ENCODE data around the gene HAGH. TPM values are rescaled to one million over a fixed set of nuclear protein-coding genes. Genes with fewer than 3 reads are reported as not detected.
"Not testable (repeated sequence)": the region's sequence is repeated elsewhere in the genome, so short reads cannot be mapped to it uniquely, and the experiment has no call there.

The HAGH gene
- total RNA-seq, 2 donors from 2014 or later: 39.5 to 47.5 TPM

- Mint-ChIP-seq H3K9me3 (no peaks in the 10 kb centered on the region), H3K4me1 (ENCODE audit: low read depth in 2 of 2) (peaks cover 0 to 5% of the 10 kb centered on the region in 2 donors), H3K27me3 (no peaks in the 10 kb centered on the region), H3K27ac (no peak overlapping the region), H3K36me3 (no peaks in the 10 kb centered on the region), H3K4me3 (no peak overlapping the region)
- no peak for ATAC-seq
- no peak for DNase-seq (ENCODE audit: low spot score)
Measured at GRCh38 chr16:1810536-1810935, 16.1 kb downstream of the HAGH start.

DNA sequence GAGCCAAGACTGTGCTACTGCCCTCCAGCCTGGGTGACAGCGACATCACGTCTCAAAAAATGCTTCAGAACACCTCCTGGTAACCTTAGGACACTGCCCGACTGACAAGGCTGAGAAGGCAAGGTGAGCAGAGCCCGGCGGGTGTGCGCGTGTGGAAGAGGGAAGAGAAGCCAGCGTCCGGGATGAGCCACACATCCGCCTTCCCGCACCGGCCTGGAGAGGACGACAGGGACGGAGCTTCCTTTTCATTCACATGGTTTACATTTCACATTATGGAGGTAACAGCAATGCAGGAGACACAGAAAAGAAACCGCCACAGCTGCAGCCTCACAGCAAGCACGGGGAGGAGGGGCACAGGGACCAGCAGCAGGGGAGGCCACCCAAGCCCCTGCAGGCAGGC, 16.5 kb downstream of the HAGH start:
- H3K27me3 Mint-ChIP-seq: no peaks in the 10 kb centered on the region
- H3K4me1 Mint-ChIP-seq (ENCODE audit: low read depth in 2 of 2): peaks cover 0 to 5% of the 10 kb centered on the region in 2 donors
- no peak overlapping the region for H3K4me3 Mint-ChIP-seq
- H3K27ac Mint-ChIP-seq: no peak overlapping the region
- no peak for ATAC-seq
- no peaks in the 10 kb centered on the region for H3K36me3 Mint-ChIP-seq
- H3K9me3 Mint-ChIP-seq: no peaks in the 10 kb centered on the region
- DNase-seq (ENCODE audit: low spot score): peak; percentile 44

DNA sequence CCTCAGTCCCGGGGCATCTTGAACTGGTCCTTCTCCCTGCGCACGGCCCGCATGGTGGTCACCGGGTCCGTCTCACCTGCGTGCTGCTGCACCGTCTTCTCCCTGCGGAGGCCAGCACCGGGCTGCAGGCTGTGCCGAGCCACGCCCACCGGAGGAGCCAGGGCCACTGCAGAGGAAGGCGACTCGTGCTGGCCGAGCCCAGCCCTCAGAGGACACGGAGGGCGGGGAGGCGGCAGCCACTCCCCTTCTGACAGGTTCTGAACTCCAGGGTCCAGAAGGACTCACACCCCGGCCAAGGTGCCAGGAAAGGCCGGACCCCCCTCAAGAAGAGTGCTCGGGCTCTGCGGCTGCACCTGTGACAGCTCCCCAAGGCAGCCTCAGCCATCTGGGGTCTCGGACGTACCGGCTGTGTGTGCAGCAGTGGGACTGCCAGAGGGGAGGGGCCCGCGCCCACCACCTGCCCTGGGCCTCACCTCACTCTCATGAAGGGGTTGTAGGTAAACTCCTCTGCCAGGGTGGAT, 17.3 kb downstream of the HAGH start:
- Mint-ChIP-seq H3K27me3 (no peaks in the 10 kb centered on the region), H3K4me1 (ENCODE audit: low read depth in 2 of 2) (peaks cover 0 to 5% of the 10 kb centered on the region in 2 donors), H3K36me3 (no peaks in the 10 kb centered on the region), H3K4me3 (no peak overlapping the region), H3K9me3 (no peaks in the 10 kb centered on the region), H3K27ac (no peak overlapping the region)
- ATAC-seq: no peak
- peak; percentile 62 for DNase-seq (ENCODE audit: low spot score)

DNA sequence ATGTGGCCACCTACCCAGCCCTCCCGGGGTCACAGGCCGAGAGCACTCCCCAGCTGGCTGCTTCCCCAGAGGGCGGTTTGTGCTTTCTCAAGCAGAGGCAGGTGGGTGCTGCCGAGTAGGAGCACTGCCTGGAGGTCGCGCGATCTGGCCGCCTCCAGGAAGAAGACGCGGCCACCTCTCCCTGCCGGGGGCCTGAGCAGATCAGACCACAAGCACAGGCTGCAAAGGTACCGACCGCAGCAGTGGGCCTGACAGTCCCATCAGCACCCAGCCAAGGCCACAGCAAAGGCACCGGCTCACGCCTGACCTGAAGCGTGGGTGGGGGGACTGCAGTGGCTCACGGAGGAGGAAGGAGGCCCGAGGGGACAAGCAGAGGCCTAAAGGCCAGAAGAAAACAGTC, 17.9 kb downstream of the HAGH start:
- Mint-ChIP-seq H3K27me3 (no peaks in the 10 kb centered on the region), H3K27ac (no peak overlapping the region), H3K4me1 (ENCODE audit: low read depth in 2 of 2) (peaks cover 0 to 8% of the 10 kb centered on the region in 2 donors), H3K9me3 (no peaks in the 10 kb centered on the region), H3K4me3 (no peak overlapping the region), H3K36me3 (no peaks in the 10 kb centered on the region)
- DNase-seq (ENCODE audit: low spot score): peak; percentile 16
- ATAC-seq: no peak

DNA sequence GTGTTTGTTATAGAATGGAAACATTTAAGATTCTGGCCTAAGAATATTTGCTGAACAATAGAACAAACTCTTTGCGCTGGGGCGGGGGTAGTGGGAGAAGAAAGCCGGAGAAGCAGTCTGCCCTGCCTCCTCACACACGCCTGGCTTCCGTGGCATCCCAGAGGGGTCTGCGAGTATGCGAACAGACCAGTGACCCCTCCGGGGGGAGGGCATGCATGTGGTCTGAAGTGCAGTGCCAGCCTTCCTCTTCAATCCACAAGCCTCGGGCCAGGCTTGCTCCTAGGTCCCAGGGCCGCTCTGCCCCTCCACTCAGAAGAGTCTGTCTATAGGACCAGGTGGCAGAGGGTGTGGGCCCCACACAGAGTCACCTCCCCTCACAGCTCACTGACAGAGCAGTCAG, 19.0 kb downstream of the HAGH start:
- Mint-ChIP-seq H3K4me3 (no peak overlapping the region), H3K27ac (no peak overlapping the region), H3K9me3 (no peaks in the 10 kb centered on the region), H3K36me3 (no peaks in the 10 kb centered on the region), H3K27me3 (no peaks in the 10 kb centered on the region), H3K4me1 (ENCODE audit: low read depth in 2 of 2) (peaks cover 0 to 3% of the 10 kb centered on the region in 2 donors)
- no peak for ATAC-seq
- peak; percentile 51 for DNase-seq (ENCODE audit: low spot score)

DNA sequence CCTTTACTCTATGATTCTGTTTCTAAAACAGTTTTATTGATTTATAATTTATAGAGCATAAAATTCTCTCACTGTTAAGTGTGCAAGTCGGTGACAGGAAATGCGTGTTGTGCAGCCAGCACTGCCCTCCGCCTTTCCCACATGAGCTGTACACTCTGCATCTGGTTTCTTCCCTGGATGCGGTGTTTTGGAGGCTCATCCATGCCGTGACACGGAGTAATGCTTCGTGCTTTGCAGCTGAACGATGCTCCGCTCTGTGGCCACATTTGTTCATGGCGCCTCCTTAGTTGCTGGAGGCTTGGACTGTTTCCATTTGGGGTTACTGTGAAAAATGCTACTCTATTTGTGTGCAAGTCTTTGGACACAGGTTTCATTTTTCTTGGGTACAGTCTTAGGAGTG, 25.9 kb downstream of the HAGH start:
- Mint-ChIP-seq H3K4me3 (no peak overlapping the region), H3K27ac (no peak overlapping the region), H3K36me3 (peaks cover 12% of the 10 kb centered on the region), H3K4me1 (ENCODE audit: low read depth in 2 of 2) (peaks cover 0 to 3% of the 10 kb centered on the region in 2 donors), H3K27me3 (no peaks in the 10 kb centered on the region), H3K9me3 (peaks cover 7% of the 10 kb centered on the region)
- DNase-seq (ENCODE audit: low spot score) (peak; percentile 2), ATAC-seq (no peak)

GRCh38 chr16:1799263-1799662, 27.4 kb downstream of the HAGH start:
- H3K4me1 Mint-ChIP-seq (ENCODE audit: low read depth in 2 of 2); ATAC-seq; H3K4me3 Mint-ChIP-seq; H3K27me3 Mint-ChIP-seq; H3K27ac Mint-ChIP-seq; H3K9me3 Mint-ChIP-seq: not testable (repeated sequence)
- peaks cover 12% of the 10 kb centered on the region for H3K36me3 Mint-ChIP-seq
- peak; percentile 16 for DNase-seq (ENCODE audit: low spot score)

DNA sequence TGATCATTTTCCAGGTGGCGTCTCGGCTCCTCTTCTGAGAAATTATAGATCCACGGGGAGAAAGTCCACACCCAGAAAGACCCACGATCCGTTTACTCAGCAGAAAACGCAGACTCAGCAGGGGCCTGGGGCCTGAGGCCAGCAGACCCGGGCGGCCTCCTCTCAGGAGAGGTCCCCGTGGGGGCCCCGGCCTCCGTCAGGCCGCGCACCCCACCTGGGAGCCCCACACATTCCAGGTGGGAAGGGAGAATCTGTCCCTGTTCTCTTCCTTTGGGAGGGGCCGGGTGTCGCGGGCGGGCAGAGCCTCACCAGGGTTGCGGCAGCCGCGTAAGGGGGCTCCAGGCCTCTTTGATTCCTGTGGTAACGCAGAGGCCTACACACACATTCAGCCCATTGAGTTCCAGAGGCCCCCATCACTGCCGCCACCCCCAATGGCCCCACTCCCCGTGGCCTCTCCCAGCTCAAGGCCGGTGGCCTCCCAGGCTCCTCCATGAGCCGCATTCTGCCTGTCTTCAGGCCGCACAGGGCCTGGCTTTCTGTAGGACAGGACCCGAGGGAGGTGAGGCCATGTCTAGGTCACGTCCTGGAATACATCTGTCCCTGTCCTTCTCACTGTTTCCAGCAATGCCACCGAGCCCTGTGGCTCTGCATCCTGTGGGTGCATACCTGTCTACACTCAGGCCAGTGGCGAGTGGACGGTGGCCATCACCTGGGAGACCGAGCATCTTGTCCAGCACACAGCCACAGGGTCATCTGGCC, 31.5 kb downstream of the HAGH start:
- Mint-ChIP-seq H3K27me3 (no peaks in the 10 kb centered on the region), H3K36me3 (peaks cover 7% of the 10 kb centered on the region), H3K4me1 (ENCODE audit: low read depth in 2 of 2) (no peaks in the 10 kb centered on the region), H3K4me3 (no peak overlapping the region), H3K9me3 (peaks cover 7% of the 10 kb centered on the region), H3K27ac (no peak overlapping the region)
- no peak for ATAC-seq
- DNase-seq (ENCODE audit: low spot score): peak; percentile 51

DNA sequence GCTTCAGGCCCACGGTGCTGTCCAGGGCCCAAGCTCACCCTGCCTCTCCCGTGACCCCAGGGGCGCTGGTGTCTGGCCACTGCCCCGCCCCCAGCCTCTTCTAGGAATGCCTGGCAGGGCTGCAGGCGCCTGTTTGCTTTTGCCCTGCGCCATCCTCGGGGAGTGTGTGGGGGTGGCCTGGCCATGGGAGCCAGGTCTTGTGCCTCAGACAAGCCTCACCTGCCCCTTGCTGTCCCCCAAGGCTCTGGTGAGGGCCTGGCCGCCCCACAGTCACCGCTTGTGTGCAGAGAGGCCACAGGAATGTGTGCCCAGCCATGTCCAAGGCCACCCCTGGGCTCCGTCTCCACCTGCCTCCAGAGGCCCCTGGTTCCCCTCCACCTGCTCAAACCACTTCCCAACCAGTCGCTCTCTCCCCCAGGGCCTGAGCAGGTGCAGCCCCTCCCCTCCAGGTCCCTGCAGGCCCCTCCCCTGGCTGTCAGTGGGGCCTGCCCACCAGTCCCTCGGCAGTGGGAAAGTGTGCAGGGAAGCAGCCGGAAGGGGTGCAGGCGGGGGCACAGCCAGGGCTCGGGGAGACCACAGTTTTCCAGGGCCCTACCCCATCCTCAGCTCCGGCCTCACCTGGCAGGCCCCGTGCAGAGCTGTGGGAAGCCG, 32.3 kb downstream of the HAGH start:
- H3K27me3 Mint-ChIP-seq: no peaks in the 10 kb centered on the region
- peaks cover 4% of the 10 kb centered on the region for H3K9me3 Mint-ChIP-seq
- DNase-seq (ENCODE audit: low spot score): peak; percentile 46
- no peak overlapping the region for H3K27ac Mint-ChIP-seq
- no peak overlapping the region for H3K4me3 Mint-ChIP-seq
- H3K36me3 Mint-ChIP-seq: peaks cover under 1% of the 10 kb centered on the region
- no peak for ATAC-seq
- H3K4me1 Mint-ChIP-seq (ENCODE audit: low read depth in 2 of 2): no peaks in the 10 kb centered on the region

- ATAC-seq (no peak), DNase-seq (ENCODE audit: low spot score) (peak; percentile 60)
- no peak within 1 kb of the TSS for H3K27ac Mint-ChIP-seq
- no peaks in the 10 kb centered on the region for H3K27me3 Mint-ChIP-seq
- H3K4me3 Mint-ChIP-seq: no peak within 1 kb of the TSS
- H3K9me3 Mint-ChIP-seq: no peaks in the 10 kb centered on the region
- peaks cover 0 to 4% of the 10 kb centered on the region in 2 donors for H3K4me1 Mint-ChIP-seq (ENCODE audit: low read depth in 2 of 2)
- H3K36me3 Mint-ChIP-seq: no peaks in the 10 kb centered on the region
Measured at GRCh38 chr16:1793578-1794220, 32.9 kb downstream of the HAGH start, which contains the start of gene IGFALS. Gene IGFALS, minus strand, starts transcription at chr16:1793705. Its CDS starts 53 bp downstream, at chr16:1793652.

- Mint-ChIP-seq H3K4me3 (no peak overlapping the region), H3K9me3 (no peaks in the 10 kb centered on the region), H3K36me3 (no peaks in the 10 kb centered on the region), H3K27me3 (no peaks in the 10 kb centered on the region), H3K27ac (no peak overlapping the region), H3K4me1 (ENCODE audit: low read depth in 2 of 2) (peaks cover 0 to 4% of the 10 kb centered on the region in 2 donors)
- ATAC-seq (no peak), DNase-seq (ENCODE audit: low spot score) (peak; percentile 58)
Measured at GRCh38 chr16:1792836-1793577, 33.6 kb downstream of the HAGH start.

DNA sequence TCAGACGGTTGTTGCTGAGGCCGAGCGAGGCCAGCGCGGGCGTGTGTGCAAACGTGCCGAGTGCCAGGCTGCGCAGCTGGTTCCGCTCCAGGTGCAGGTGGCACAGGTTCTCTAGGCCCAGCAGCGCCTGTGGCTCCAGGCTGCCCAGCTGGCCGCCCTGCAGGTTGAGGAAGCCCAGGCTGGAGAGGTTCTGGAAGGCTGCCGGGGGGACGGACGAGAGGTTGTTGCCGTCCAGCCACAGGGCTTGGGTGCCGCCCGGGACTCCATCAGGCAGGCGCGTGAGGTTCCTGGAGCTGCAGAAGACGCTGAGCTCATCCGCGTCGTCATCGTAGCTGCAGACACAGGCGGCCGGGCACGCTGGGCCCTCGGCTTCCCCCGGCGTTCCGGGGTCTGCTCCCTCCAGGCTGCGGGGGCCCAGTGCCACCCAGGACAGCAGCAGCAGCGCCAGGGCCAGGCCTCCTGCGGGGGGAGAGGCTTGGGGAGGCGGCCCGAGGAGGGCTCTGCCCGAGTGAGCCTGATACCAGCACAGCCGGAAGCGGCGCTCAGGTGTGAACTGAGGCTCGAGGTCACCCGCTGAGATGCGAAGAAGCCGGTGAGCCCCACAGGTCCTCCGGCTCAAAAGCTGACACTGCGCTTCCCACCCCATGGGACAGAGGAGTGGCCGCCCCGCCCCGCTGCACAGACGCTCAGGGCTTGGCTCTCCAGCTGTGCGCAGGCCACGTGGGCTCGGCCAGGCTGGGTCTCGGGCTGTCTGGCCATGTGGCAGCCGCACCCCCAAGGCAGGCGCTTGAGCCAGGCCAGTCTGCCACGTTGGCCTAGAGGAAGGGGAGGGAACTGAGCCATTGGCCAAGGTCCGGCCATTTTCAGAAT, 34.4 kb downstream of the HAGH start:
- Mint-ChIP-seq H3K4me1 (ENCODE audit: low read depth in 2 of 2) (peaks cover 0 to 4% of the 10 kb centered on the region in 2 donors), H3K27me3 (no peaks in the 10 kb centered on the region), H3K4me3 (no peak overlapping the region), H3K36me3 (no peaks in the 10 kb centered on the region), H3K27ac (no peak overlapping the region), H3K9me3 (no peaks in the 10 kb centered on the region)
- ATAC-seq: no peak
- peak; percentile 54 for DNase-seq (ENCODE audit: low spot score)
